ENCODE data around the gene ARMC9. TPM values are rescaled to one million over a fixed set of nuclear protein-coding genes. Genes with fewer than 3 reads are reported as not detected.

The ARMC9 gene
- total RNA-seq, 1 donor from 2014 or later: 35.2 TPM

GRCh38 chr2:231305221-231305620 is 106.8 kb downstream of the ARMC9 start:
- H3K27ac Mint-ChIP-seq: no peak overlapping the region
- H3K4me1 Mint-ChIP-seq (ENCODE audit: unreplicated experiment): peaks cover 6% of the 10 kb centered on the region
- peaks cover 10% of the 10 kb centered on the region for H3K36me3 Mint-ChIP-seq
- no peak for TF ChIP-seq CTCF (conservative IDR thresholded peaks at IDR 0.05)
- no peaks in the 10 kb centered on the region for H3K9me3 Mint-ChIP-seq
- H3K27me3 Mint-ChIP-seq: no peaks in the 10 kb centered on the region
- H3K4me3 Mint-ChIP-seq: no peak overlapping the region
- no peak for DNase-seq (ENCODE audit: extremely low spot score, unreplicated experiment)

GRCh38 chr2:231306791-231307393 is 108.5 kb downstream of the ARMC9 start:
- no peak for TF ChIP-seq CTCF (conservative IDR thresholded peaks at IDR 0.05)
- H3K27me3 Mint-ChIP-seq: no peaks in the 10 kb centered on the region
- peaks cover 5% of the 10 kb centered on the region for H3K4me1 Mint-ChIP-seq (ENCODE audit: unreplicated experiment)
- H3K27ac Mint-ChIP-seq: no peak overlapping the region
- peaks cover 10% of the 10 kb centered on the region for H3K36me3 Mint-ChIP-seq
- no peak for DNase-seq (ENCODE audit: extremely low spot score, unreplicated experiment)
- no peak overlapping the region for H3K4me3 Mint-ChIP-seq
- no peaks in the 10 kb centered on the region for H3K9me3 Mint-ChIP-seq

GRCh38 chr2:231308219-231308618 is 109.8 kb downstream of the ARMC9 start:
- Mint-ChIP-seq H3K27me3 (no peaks in the 10 kb centered on the region), H3K4me3 (no peak overlapping the region), H3K27ac (no peak overlapping the region), H3K9me3 (no peaks in the 10 kb centered on the region), H3K4me1 (ENCODE audit: unreplicated experiment) (peaks cover 5% of the 10 kb centered on the region), H3K36me3 (peaks cover 9% of the 10 kb centered on the region)
- no peak for TF ChIP-seq CTCF (conservative IDR thresholded peaks at IDR 0.05)
- no peak for DNase-seq (ENCODE audit: extremely low spot score, unreplicated experiment)

- H3K27me3 Mint-ChIP-seq: no peaks in the 10 kb centered on the region
- H3K27ac Mint-ChIP-seq: no peak overlapping the region
- H3K9me3 Mint-ChIP-seq: no peaks in the 10 kb centered on the region
- H3K4me1 Mint-ChIP-seq (ENCODE audit: unreplicated experiment): peaks cover 5% of the 10 kb centered on the region
- no peak overlapping the region for H3K4me3 Mint-ChIP-seq
- TF ChIP-seq CTCF (conservative IDR thresholded peaks at IDR 0.05): no peak
- H3K36me3 Mint-ChIP-seq: peaks cover 5% of the 10 kb centered on the region
- DNase-seq (ENCODE audit: extremely low spot score, unreplicated experiment): no peak
Measured at GRCh38 chr2:231308631-231309428, 110.4 kb downstream of the ARMC9 start.

- no peak for DNase-seq (ENCODE audit: extremely low spot score, unreplicated experiment)
- no peaks in the 10 kb centered on the region for H3K4me1 Mint-ChIP-seq (ENCODE audit: unreplicated experiment)
- H3K9me3 Mint-ChIP-seq: no peaks in the 10 kb centered on the region
- peaks cover 15% of the 10 kb centered on the region for H3K36me3 Mint-ChIP-seq
- no peaks in the 10 kb centered on the region for H3K27me3 Mint-ChIP-seq
- TF ChIP-seq CTCF (conservative IDR thresholded peaks at IDR 0.05): no peak
- H3K27ac Mint-ChIP-seq: no peak overlapping the region
- no peak overlapping the region for H3K4me3 Mint-ChIP-seq
Measured at GRCh38 chr2:231312066-231312465, 113.6 kb downstream of the ARMC9 start.
